ENCODE data around the gene NFYB. TPM values are rescaled to one million over a fixed set of nuclear protein-coding genes. Genes with fewer than 3 reads are reported as not detected.
A peak's percentile ranks its signal among the peaks of the same experiment; 100 is the strongest.
"Not testable (repeated sequence)": the region's sequence is repeated elsewhere in the genome, so short reads cannot be mapped to it uniquely, and the experiment has no call there.

NFYB gene
- total and polyA plus RNA-seq, 12 donors, result 17.2 to 86.0 (median 50.1) TPM

GRCh38 chr12:104121001-104121400 lies 17.0 kb downstream of the NFYB start:
- peaks cover 0 to 80% of the 10 kb centered on the region in 2 donors for H3K36me3 ChIP-seq (replicated peaks in 1 of 2)

GRCh38 chr12:104115587-104115975 lies 22.4 kb downstream of the NFYB start:
- intact Hi-C loops (cut with DNase I), result no loop called here
- peak overlapping the region in 2 of 5 donors; percentile 37 to 54 for H3K27ac ChIP-seq
- TF ChIP-seq CTCF (IDR thresholded peaks at IDR 0.05) (no peak), POLR2A (IDR thresholded peaks at IDR 0.05) (no peak)
- peaks cover 7 to 11% of the 10 kb centered on the region in 2 donors for H3K4me1 ChIP-seq (replicated peaks in 1 of 2)
- no peaks in the 10 kb centered on the region for H3K9me3 ChIP-seq (replicated peaks in 1 of 3)
- peak in 1 of 7 donors; percentile 45 for DNase-seq
- H3K27me3 ChIP-seq, result no peaks in the 10 kb centered on the region
- H3K36me3 ChIP-seq (replicated peaks in 1 of 2), result peaks cover 0 to 35% of the 10 kb centered on the region in 2 donors
- H3K4me3 ChIP-seq, result peak overlapping the region in 1 of 4 donors; percentile 12

More at GRCh38 chr12:104121001-104121400, 17.0 kb downstream of the NFYB start:
- intact Hi-C loops (cut with DNase I), result no loop called here
- no peaks in the 10 kb centered on the region for H3K9me3 ChIP-seq (replicated peaks in 1 of 3)
- H3K4me1 ChIP-seq (replicated peaks in 1 of 2), result peaks cover 20 to 30% of the 10 kb centered on the region in 2 donors
- H3K27ac ChIP-seq, result peak overlapping the region in 1 of 5 donors; percentile 23
- H3K27me3 ChIP-seq, result no peaks in the 10 kb centered on the region
- H3K4me3 ChIP-seq, result no peak overlapping the region
- TF ChIP-seq CTCF (IDR thresholded peaks at IDR 0.05) (no peak), POLR2A (IDR thresholded peaks at IDR 0.05) (peak in 1 of 2 donors; percentile 32)
- no peak for DNase-seq

- Histone ChIP-seq H3K27ac (peak overlapping the region in 2 of 5 donors; percentile 37 to 54), H3K36me3 (replicated peaks in 1 of 2) (peaks cover 0 to 29% of the 10 kb centered on the region in 2 donors), H3K4me3 (peak overlapping the region in 1 of 4 donors; percentile 12)
- H3K4me1 ChIP-seq (replicated peaks in 1 of 2); intact Hi-C loops (cut with DNase I); H3K27me3 ChIP-seq; H3K9me3 ChIP-seq (replicated peaks in 1 of 3): not testable (repeated sequence)
- peak in 6 of 7 donors; percentile 36 to 53 (median 44) for DNase-seq
- 48 to 60% (median 56%) methylated on average over 14 of the region's 14 CpGs for WGBS, 4 donors
- TF ChIP-seq POLR2A (IDR thresholded peaks at IDR 0.05), result peak in 1 of 2 donors; percentile 12
Measured at GRCh38 chr12:104114834-104115586, 23.0 kb downstream of the NFYB start.

GRCh38 chr12:104109446-104110271 lies 28.4 kb downstream of the NFYB start:
- Histone ChIP-seq H3K4me1 (replicated peaks in 1 of 2) (peaks cover 0 to 36% of the 10 kb centered on the region in 2 donors), H3K36me3 (replicated peaks in 1 of 2) (no peaks in the 10 kb centered on the region), H3K27ac (peak overlapping the region in 1 of 5 donors; percentile 7), H3K27me3 (no peaks in the 10 kb centered on the region), H3K9me3 (replicated peaks in 1 of 3) (no peaks in the 10 kb centered on the region), H3K4me3 (no peak overlapping the region)
- intact Hi-C loops (cut with DNase I), result loop anchor here (10.0 kb wide), 2 partner anchors 55 to 165 kb away; partner anchors contain the start of gene GLT8D2 (in 2 of the 2)
- 53 to 67% (median 56%) methylated on average over 4 of the region's 4 CpGs for WGBS, 4 donors
- no peak for TF ChIP-seq POLR2A (IDR thresholded peaks at IDR 0.05)
- TF ChIP-seq CTCF (IDR thresholded peaks at IDR 0.05), result peak in 1 of 6 experiments; percentile 1
- no peak for DNase-seq

Measured in adrenal gland (tissue), 12 donors.